GM23338 (cell line): ENCODE results near the gene COG1.

ENCODE experiments used
- CREB1 ChIP-seq: fragments of 250-450 bp; sonication (Bioruptor Pico); IDR thresholded peaks from 2 replicates; pipeline ENCODE4 v1.5.0; 2020; ENCODE audit warnings: low read depth, mild to moderate bottlenecking, moderate library complexity
- EZH2 ChIP-seq: fragments of 200-600 bp; sonication (generic); IDR thresholded peaks from one replicate; pipeline ENCODE4 v1.8.0; 2017; ENCODE audit warnings: antibody characterized with exemption, mild to moderate bottlenecking, low read depth; ENCODE audit not compliant: unreplicated experiment
- EZH2phosphoT487 ChIP-seq: fragments of 200-600 bp; sonication (generic); IDR thresholded peaks from one replicate; pipeline ENCODE4 v1.8.1; 2018; ENCODE audit warnings: antibody characterized with exemption; ENCODE audit not compliant: unreplicated experiment
- JUNB ChIP-seq: IDR thresholded peaks from one replicate; pipeline ENCODE4 v1.6.1; 2016; ENCODE audit warnings: antibody characterized with exemption; ENCODE audit not compliant: unreplicated experiment
- NANOG ChIP-seq: IDR thresholded peaks from 2 replicates; pipeline ENCODE4 v1.6.1; 2016; ENCODE audit warnings: antibody characterized with exemption, borderline replicate concordance
- POLR2AphosphoS5 ChIP-seq: IDR thresholded peaks from 2 replicates; pipeline ENCODE4 v1.6.1; 2016; ENCODE audit warnings: antibody characterized with exemption, low read depth
- TF ChIP-seq, protein P1 (sequence below), 2 experiments: fragments of 200-600 bp in 1 of 2; sonication (generic) in 1 of 2; conservative IDR thresholded peaks; 2 replicates each; pipeline versions ENCODE4 v1.5.1 to v1.6.1; 2016 to 2017; ENCODE audit warnings: antibody characterized with exemption in 2 of 2, low read depth in 2 of 2, mild to moderate bottlenecking in 2 of 2, moderate library complexity in 1 of 2
- TF ChIP-seq, protein P2 (sequence below): IDR thresholded peaks from one replicate; pipeline ENCODE4 v1.6.1; 2018; ENCODE audit warnings: antibody characterized with exemption; ENCODE audit not compliant: unreplicated experiment

DNA sequence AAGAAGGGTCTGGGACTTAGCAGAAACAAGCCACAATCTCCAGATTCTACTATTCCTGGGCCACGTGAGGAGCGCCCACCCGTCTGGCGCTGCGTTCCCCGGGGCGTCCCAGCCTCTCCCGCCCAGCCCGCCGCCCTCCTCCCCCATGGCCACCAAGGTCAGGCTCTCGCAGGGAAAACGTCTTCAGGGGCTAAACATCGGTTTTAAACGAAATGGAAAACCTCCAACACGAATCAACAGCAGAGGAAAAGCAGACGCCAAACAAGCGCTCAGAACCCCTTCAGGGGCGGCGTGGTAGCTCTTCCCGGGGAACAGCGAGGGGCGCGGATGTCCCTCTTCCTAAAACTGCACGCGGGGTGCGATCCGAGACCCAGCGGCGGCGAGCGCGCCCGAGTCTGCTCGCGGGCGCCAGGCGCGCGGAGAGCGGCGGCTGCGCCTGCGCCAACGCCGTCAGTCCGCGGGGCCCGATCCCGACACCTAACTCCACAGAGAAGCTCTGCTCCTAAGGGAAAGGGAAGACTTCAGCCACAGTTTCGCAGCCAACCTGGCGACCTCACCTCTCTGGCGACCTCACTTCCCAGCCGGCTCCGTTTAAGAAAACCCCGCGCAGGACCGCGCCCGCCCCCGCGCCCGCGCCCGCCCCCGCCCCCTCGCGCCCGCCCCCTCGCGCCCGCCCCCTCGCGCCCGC is 505 bp upstream of the COG1 start:
- TF ChIP-seq, protein P1, sequence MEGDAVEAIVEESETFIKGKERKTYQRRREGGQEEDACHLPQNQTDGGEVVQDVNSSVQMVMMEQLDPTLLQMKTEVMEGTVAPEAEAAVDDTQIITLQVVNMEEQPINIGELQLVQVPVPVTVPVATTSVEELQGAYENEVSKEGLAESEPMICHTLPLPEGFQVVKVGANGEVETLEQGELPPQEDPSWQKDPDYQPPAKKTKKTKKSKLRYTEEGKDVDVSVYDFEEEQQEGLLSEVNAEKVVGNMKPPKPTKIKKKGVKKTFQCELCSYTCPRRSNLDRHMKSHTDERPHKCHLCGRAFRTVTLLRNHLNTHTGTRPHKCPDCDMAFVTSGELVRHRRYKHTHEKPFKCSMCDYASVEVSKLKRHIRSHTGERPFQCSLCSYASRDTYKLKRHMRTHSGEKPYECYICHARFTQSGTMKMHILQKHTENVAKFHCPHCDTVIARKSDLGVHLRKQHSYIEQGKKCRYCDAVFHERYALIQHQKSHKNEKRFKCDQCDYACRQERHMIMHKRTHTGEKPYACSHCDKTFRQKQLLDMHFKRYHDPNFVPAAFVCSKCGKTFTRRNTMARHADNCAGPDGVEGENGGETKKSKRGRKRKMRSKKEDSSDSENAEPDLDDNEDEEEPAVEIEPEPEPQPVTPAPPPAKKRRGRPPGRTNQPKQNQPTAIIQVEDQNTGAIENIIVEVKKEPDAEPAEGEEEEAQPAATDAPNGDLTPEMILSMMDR (conservative IDR thresholded peaks at IDR 0.05; ENCODE audit: low read depth in 2 of 2), result no peak
- no peak for TF ChIP-seq EZH2phosphoT487
- TF ChIP-seq, protein P2, sequence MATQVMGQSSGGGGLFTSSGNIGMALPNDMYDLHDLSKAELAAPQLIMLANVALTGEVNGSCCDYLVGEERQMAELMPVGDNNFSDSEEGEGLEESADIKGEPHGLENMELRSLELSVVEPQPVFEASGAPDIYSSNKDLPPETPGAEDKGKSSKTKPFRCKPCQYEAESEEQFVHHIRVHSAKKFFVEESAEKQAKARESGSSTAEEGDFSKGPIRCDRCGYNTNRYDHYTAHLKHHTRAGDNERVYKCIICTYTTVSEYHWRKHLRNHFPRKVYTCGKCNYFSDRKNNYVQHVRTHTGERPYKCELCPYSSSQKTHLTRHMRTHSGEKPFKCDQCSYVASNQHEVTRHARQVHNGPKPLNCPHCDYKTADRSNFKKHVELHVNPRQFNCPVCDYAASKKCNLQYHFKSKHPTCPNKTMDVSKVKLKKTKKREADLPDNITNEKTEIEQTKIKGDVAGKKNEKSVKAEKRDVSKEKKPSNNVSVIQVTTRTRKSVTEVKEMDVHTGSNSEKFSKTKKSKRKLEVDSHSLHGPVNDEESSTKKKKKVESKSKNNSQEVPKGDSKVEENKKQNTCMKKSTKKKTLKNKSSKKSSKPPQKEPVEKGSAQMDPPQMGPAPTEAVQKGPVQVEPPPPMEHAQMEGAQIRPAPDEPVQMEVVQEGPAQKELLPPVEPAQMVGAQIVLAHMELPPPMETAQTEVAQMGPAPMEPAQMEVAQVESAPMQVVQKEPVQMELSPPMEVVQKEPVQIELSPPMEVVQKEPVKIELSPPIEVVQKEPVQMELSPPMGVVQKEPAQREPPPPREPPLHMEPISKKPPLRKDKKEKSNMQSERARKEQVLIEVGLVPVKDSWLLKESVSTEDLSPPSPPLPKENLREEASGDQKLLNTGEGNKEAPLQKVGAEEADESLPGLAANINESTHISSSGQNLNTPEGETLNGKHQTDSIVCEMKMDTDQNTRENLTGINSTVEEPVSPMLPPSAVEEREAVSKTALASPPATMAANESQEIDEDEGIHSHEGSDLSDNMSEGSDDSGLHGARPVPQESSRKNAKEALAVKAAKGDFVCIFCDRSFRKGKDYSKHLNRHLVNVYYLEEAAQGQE, result no peak
- no peak for TF ChIP-seq EZH2
- peak; percentile 76 for TF ChIP-seq POLR2AphosphoS5
- no peak for TF ChIP-seq NANOG
- TF ChIP-seq JUNB, result no peak
- no peak for TF ChIP-seq CREB1 (CRISPR knock-in tag)
